ENCODE data around the gene PRRG1.
"Not testable (repeated sequence)": the region's sequence is repeated elsewhere in the genome, so short reads cannot be mapped to it uniquely, and the experiment has no call there.

PRRG1 gene

GRCh38 chrX:37349221-37350033, at the start of gene PRRG1:
TSS of gene PRRG1 (plus strand) at chrX:37349364. CDS start at chrX:37406250, 56,886 bp downstream.
- DNase-seq (ENCODE audit: low read depth), result no peak

GRCh38 chrX:37302569-37302968, 46.6 kb upstream of the PRRG1 start:
- no peak for DNase-seq (ENCODE audit: low read depth)

- not testable (repeated sequence) for DNase-seq (ENCODE audit: low read depth)
Observed at GRCh38 chrX:37305238-37305637, 43.9 kb upstream of the PRRG1 start.

- DNase-seq (ENCODE audit: low read depth), result no peak
Observed at GRCh38 chrX:37314531-37314930, 34.6 kb upstream of the PRRG1 start.

GRCh38 chrX:37315511-37316248, 33.5 kb upstream of the PRRG1 start:
- DNase-seq (ENCODE audit: low read depth), result no peak

- DNase-seq (ENCODE audit: low read depth), result no peak
Observed at GRCh38 chrX:37320541-37321203, 28.5 kb upstream of the PRRG1 start.

- no peak for DNase-seq (ENCODE audit: low read depth)
Observed at GRCh38 chrX:37330642-37331041, 18.5 kb upstream of the PRRG1 start.

GRCh38 chrX:37331546-37331945, 17.6 kb upstream of the PRRG1 start:
- DNase-seq (ENCODE audit: low read depth), result no peak

GRCh38 chrX:37332055-37332454, 17.1 kb upstream of the PRRG1 start:
- no peak for DNase-seq (ENCODE audit: low read depth)

- no peak for DNase-seq (ENCODE audit: low read depth)
Observed at GRCh38 chrX:37332987-37333658, 16.0 kb upstream of the PRRG1 start.

GRCh38 chrX:37347420-37347819, 1.7 kb upstream of the PRRG1 start:
- no peak for DNase-seq (ENCODE audit: low read depth)

- no peak for DNase-seq (ENCODE audit: low read depth)
Observed at GRCh38 chrX:37348231-37348970, 763 bp upstream of the PRRG1 start.

- no peak for DNase-seq (ENCODE audit: low read depth)
Observed at GRCh38 chrX:37348971-37349220, 268 bp upstream of the PRRG1 start.

GRCh38 chrX:37350034-37350365, 836 bp downstream of the PRRG1 start:
- no peak for DNase-seq (ENCODE audit: low read depth)

- no peak for DNase-seq (ENCODE audit: low read depth)
Observed at GRCh38 chrX:37353646-37354045, 4.5 kb downstream of the PRRG1 start.

GRCh38 chrX:37357436-37357835, 8.3 kb downstream of the PRRG1 start:
- no peak for DNase-seq (ENCODE audit: low read depth)

- DNase-seq (ENCODE audit: low read depth), result no peak
Observed at GRCh38 chrX:37361596-37361995, 12.4 kb downstream of the PRRG1 start.

GRCh38 chrX:37364666-37365065, 15.5 kb downstream of the PRRG1 start:
- DNase-seq (ENCODE audit: low read depth), result no peak

GRCh38 chrX:37367946-37368345, 18.8 kb downstream of the PRRG1 start:
- DNase-seq (ENCODE audit: low read depth), result no peak

- DNase-seq (ENCODE audit: low read depth), result no peak
Observed at GRCh38 chrX:37370499-37371141, 21.5 kb downstream of the PRRG1 start.

- DNase-seq (ENCODE audit: low read depth), result no peak
Observed at GRCh38 chrX:37371578-37371991, 22.4 kb downstream of the PRRG1 start.

Data from HS-5 (cell line).